Spleen (tissue), 7 donors: ENCODE measurements around the gene RPL27.
"Not testable (repeated sequence)": the region's sequence is repeated elsewhere in the genome, so short reads cannot be mapped to it uniquely, and the experiment has no call there.

Experiments used
- POLR2A ChIP-seq, 3 donors: fragments of 450-650 bp; IDR thresholded peaks; one replicate each; pipeline ENCODE4 v1.5.1; 2017; ENCODE audit warnings: antibody characterized with exemption in 3 of 3, mild to moderate bottlenecking in 1 of 3
- POLR2AphosphoS5 ChIP-seq, 3 donors: sonication (generic); formaldehyde crosslinking; IDR thresholded peaks; one replicate each; pipeline ENCODE4 v1.5.1; 2017; ENCODE audit warnings: antibody characterized with exemption in 3 of 3
- TF ChIP-seq, protein P1 (sequence below), 11 experiments: fragments of 200-600 bp in 7 of 11; fragments of 450-650 bp in 4 of 11; sonication (generic) in 4 of 11; IDR thresholded peaks in 8 of 11; conservative IDR thresholded peaks in 3 of 11; 1 replicate in 7 of 11; 2 replicates in 4 of 11; pipeline versions ENCODE4 v1.4.0 to v1.8.0; 2016 to 2021; ENCODE audit warnings: antibody characterized with exemption in 11 of 11, inconsistent platforms in 4 of 11, mild to moderate bottlenecking in 1 of 11
- donor health status: DM: no; HTN: no; CAD: no; lungs with moderate emphysema.
- donor health status: DM: no; HTN: no; CAD: no.
- donor health status: DM: no; HTN: no; CAD: no.

- not testable (repeated sequence) for TF ChIP-seq POLR2A, POLR2AphosphoS5 (IDR thresholded peaks at IDR 0.05)
- TF ChIP-seq, protein P1, sequence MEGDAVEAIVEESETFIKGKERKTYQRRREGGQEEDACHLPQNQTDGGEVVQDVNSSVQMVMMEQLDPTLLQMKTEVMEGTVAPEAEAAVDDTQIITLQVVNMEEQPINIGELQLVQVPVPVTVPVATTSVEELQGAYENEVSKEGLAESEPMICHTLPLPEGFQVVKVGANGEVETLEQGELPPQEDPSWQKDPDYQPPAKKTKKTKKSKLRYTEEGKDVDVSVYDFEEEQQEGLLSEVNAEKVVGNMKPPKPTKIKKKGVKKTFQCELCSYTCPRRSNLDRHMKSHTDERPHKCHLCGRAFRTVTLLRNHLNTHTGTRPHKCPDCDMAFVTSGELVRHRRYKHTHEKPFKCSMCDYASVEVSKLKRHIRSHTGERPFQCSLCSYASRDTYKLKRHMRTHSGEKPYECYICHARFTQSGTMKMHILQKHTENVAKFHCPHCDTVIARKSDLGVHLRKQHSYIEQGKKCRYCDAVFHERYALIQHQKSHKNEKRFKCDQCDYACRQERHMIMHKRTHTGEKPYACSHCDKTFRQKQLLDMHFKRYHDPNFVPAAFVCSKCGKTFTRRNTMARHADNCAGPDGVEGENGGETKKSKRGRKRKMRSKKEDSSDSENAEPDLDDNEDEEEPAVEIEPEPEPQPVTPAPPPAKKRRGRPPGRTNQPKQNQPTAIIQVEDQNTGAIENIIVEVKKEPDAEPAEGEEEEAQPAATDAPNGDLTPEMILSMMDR (IDR thresholded peaks at IDR 0.05 in 8 of 11, conservative IDR thresholded peaks at IDR 0.05 in 3 of 11) = not testable (repeated sequence)
Measured at GRCh38 chr17:42975701-42976100, 22.5 kb upstream of the RPL27 start.
